CD4-positive, alpha-beta T cell (primary cell): Measurements from ENCODE around the gene GGTLC3. TPM values are rescaled to one million over a fixed set of nuclear protein-coding genes. Genes with fewer than 3 reads are reported as not detected.
"Not testable (repeated sequence)": the region's sequence is repeated elsewhere in the genome, so short reads cannot be mapped to it uniquely, and the experiment has no call there.

Experiments
- ATAC-seq: fragments of 200-7000 bp; cut with Tn5 transposase; one replicate; pipeline ENCODE4 v1.10.0; 2022; ENCODE audit warnings: mild to moderate bottlenecking; ENCODE audit not compliant: poor library complexity
- CTCF ChIA-PET: fragments of 350-600 bp; sonication (Branson Sonifier 250); formaldehyde crosslinking; loops from one replicate; lab custom pipeline; 2021; ENCODE audit warnings: antibody characterized with exemption, inconsistent platforms; lab: Charles Lee
- POLR2A ChIA-PET: fragments of 350-600 bp; sonication (Branson Sonifier 250); formaldehyde crosslinking; loops from one replicate; lab custom pipeline; 2021; ENCODE audit warnings: antibody characterized with exemption, inconsistent platforms; lab: Charles Lee
- DNase-seq, 14 experiments: peaks; one replicate each; pipeline ENCODE4 v3.0.0-alpha.2; 2013 to 2020; ENCODE audit warnings: mixed read lengths in 2 of 14
- H3K27ac ChIP-seq, 2 donors: one replicate each; pipeline versions ENCODE4 v1.5.1 to v1.7.0; 2013; ENCODE audit warnings: low read length in 2 of 2, low read depth in 1 of 2, mild to moderate bottlenecking in 1 of 2
- H3K27me3 ChIP-seq, 2 experiments: 1 replicate in 1 of 2; 2 replicates in 1 of 2; pipeline versions ENCODE4 v1.6.1 to v1.7.0; 2013; ENCODE audit warnings: low read length in 2 of 2, control low read depth in 1 of 2, mild to moderate bottlenecking in 1 of 2, moderate library complexity in 1 of 2; ENCODE audit not compliant: insufficient read depth in 2 of 2, control insufficient read depth in 1 of 2
- H3K36me3 ChIP-seq: one replicate; pipeline ENCODE4 v1.6.1; 2013; ENCODE audit warnings: low read length, control low read depth; ENCODE audit not compliant: insufficient read depth
- H3K4me1 ChIP-seq: one replicate; pipeline ENCODE4 v1.6.1; 2013; ENCODE audit warnings: low read length, control low read depth; ENCODE audit not compliant: insufficient read depth
- H3K4me3 ChIP-seq: one replicate; pipeline ENCODE4 v1.5.1; 2013; ENCODE audit warnings: mild to moderate bottlenecking, low read length, moderate library complexity
- H3K9me3 ChIP-seq, 2 experiments: 1 replicate in 1 of 2; 2 replicates in 1 of 2; pipeline versions ENCODE4 v1.6.1 to v1.7.0; 2013; ENCODE audit warnings: low read length in 2 of 2, mild to moderate bottlenecking in 2 of 2, control low read depth in 1 of 2, moderate library complexity in 1 of 2; ENCODE audit not compliant: control insufficient read depth in 1 of 2, insufficient read depth in 1 of 2
- H3K27ac Mint-ChIP-seq: one replicate; pipeline ENCODE4 v1.8.0; 2020; ENCODE audit warnings: mixed read lengths
- H3K27me3 Mint-ChIP-seq: one replicate; pipeline ENCODE4 v1.8.0; 2021; ENCODE audit warnings: mixed read lengths
- H3K36me3 Mint-ChIP-seq: one replicate; pipeline ENCODE4 v1.8.0; 2021; ENCODE audit warnings: low read depth, mixed read lengths
- H3K4me1 Mint-ChIP-seq: one replicate; pipeline ENCODE4 v1.8.0; 2021; ENCODE audit warnings: low read depth, mixed read lengths
- H3K4me3 Mint-ChIP-seq: one replicate; pipeline ENCODE4 v1.8.0; 2020; ENCODE audit warnings: mild to moderate bottlenecking, mixed read lengths
- H3K9me3 Mint-ChIP-seq: one replicate; pipeline ENCODE4 v1.8.0; 2020; ENCODE audit warnings: mixed read lengths
- intact Hi-C, 2 experiments: fragments of 100-400 bp; cut with DNase I in 1 of 2; cut with micrococcal nuclease in 1 of 2; formaldehyde crosslinking; loops; one replicate each; pipeline versions ENCODE4 v1.15.1 to v1.9.0; 2023 to 2025; cut with DNase I, micrococcal nuclease
- total RNA-seq, 174 experiments: library from RNA in 2 of 174; stranded (reverse) in 2 of 174; gene quantifications; one replicate each; pipeline ENCODE4 v1.2.3 and lab custom pipeline; 2021 to 2026

GGTLC3 gene
- total RNA-seq, 2 experiments from 2014 or later: 0.36 to 0.58 TPM

DNA sequence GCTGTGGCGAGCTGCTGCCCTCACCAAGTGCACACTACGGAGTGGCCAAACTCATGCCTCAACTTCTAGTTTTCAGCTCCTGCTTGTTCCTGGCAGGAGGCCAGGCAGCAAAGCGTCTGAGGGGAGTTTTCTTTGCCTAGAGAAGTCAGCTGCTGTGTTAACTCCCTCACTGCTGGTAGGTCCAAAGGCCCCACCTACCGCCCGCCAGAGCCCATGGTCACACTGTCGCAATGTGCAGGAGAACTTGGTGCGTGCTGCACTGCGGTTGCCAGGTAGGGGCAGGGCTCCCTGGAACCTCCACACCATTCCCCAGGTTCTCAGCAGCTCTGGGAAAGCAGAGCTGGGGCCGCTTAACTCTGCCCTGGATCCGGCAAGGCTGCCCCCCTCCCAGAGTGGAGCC is 5.6 kb downstream of the GGTLC3 start:
- DNase-seq, H3K27me3 Mint-ChIP-seq, H3K27me3 ChIP-seq, CTCF ChIA-PET, H3K36me3 Mint-ChIP-seq, H3K36me3 ChIP-seq, H3K4me1 ChIP-seq, H3K27ac Mint-ChIP-seq, H3K9me3 Mint-ChIP-seq, H3K27ac ChIP-seq, H3K4me3 Mint-ChIP-seq, POLR2A ChIA-PET, H3K9me3 ChIP-seq, H3K4me1 Mint-ChIP-seq, intact Hi-C loops, ATAC-seq, H3K4me3 ChIP-seq: not testable (repeated sequence)

GRCh38 chr22:18511327-18511726 is 6.6 kb downstream of the GGTLC3 start:
- DNase-seq, H3K27me3 Mint-ChIP-seq, H3K4me3 ChIP-seq, H3K36me3 ChIP-seq, H3K4me1 ChIP-seq, H3K27ac ChIP-seq, intact Hi-C loops, H3K4me1 Mint-ChIP-seq, H3K4me3 Mint-ChIP-seq, POLR2A ChIA-PET, H3K9me3 ChIP-seq, H3K27ac Mint-ChIP-seq, H3K9me3 Mint-ChIP-seq, CTCF ChIA-PET, H3K27me3 ChIP-seq, H3K36me3 Mint-ChIP-seq, ATAC-seq: not testable (repeated sequence)

DNA sequence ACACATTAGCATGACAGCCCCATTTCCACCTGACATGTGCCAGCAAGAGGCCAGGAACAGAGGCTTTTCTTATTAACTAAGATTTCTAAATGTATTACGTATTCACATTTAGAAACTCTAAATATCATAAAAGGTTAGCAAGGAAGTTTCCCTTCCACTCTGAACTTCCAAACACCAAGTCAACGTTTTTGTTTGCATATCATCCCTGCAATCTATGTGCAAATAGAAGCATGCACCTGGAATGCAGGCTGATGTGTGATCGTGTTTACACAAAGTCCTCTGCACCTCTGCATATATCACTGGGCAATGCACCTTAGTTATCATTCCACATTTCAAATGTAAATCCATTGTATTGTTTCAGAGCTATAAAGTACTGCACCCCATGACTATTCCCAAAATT is 21.7 kb downstream of the GGTLC3 start:
- intact Hi-C loops, H3K4me3 ChIP-seq, POLR2A ChIA-PET, DNase-seq, H3K27ac ChIP-seq, H3K4me1 ChIP-seq, H3K36me3 ChIP-seq, H3K36me3 Mint-ChIP-seq, H3K9me3 Mint-ChIP-seq, H3K9me3 ChIP-seq, CTCF ChIA-PET, H3K27me3 Mint-ChIP-seq, H3K27ac Mint-ChIP-seq, H3K4me1 Mint-ChIP-seq, ATAC-seq, H3K4me3 Mint-ChIP-seq, H3K27me3 ChIP-seq: not testable (repeated sequence)

Other genes starting within 250 kb of the GGTLC3 start
- 10 to 100 TPM; 10.1 to 12.7 TPM for gene TMEM191B, start 9.6 kb upstream of the GGTLC3 start, total RNA-seq
- under 1 TPM; 0.36 to 0.39 TPM for gene RIMBP3, start 93.8 kb upstream of the GGTLC3 start, total RNA-seq